ENCODE measurements around the gene GRHL1. TPM values are rescaled to one million over a fixed set of nuclear protein-coding genes. Genes with fewer than 3 reads are reported as not detected.

The GRHL1 gene
- total RNA-seq, 1 experiment from 2014 or later, result 2.5 TPM

DNA sequence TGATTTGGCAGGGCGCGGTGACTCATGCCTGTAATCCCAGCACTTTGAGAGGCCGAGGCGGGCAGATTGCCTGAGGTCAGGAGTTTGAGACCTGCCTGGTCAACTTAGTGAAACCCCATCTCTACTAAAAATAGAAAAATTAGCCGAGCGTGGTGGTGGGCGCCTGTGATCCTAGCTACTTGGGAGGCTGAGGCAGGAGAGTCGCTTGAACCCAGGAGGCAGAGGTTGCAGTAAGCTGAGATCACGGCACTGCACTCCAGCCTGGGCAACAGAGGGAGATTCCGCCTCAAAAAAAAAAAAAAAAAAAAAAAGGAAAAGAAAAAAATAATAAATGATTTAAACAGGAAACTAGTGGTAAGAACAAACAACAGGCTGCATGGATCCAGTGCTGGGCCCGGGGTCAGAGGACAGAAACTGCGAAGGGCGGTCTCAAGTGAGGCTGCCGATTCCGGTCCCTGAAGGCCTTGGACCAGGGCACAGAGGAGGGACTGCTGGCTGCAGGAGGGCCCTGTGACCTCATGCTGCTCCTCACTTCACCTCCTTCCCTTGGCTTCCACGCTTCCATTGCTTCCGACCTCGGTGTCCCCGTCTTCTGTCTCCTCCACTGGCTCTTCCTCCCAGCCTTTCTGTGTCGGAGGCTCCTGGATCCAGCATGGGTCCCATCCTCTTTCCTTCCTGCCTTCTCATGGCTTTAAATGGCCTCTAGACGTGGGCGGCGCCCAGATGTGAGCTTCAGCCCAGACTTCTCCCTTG, 2.1 kb upstream of the GRHL1 start:
- no peak overlapping the region for H3K56ac ChIP-seq (ENCODE audit: insufficient read length, low read depth, low read length)
- H4K5ac ChIP-seq (ENCODE audit: insufficient read length, low read depth, low read length), result no peak overlapping the region
- no peak overlapping the region for H3K9ac ChIP-seq (ENCODE audit: extremely low read depth, insufficient read length, low read length)
- no peak overlapping the region for H3K27ac ChIP-seq (ENCODE audit: insufficient read length, low read depth, low read length)
- Mint-ChIP-seq H3K4me1 (peaks cover 9 to 13% of the 10 kb centered on the region in 2 experiments), H3K27ac (no peak overlapping the region), H3K27me3 (ENCODE audit: low read depth) (peaks cover 73% of the 10 kb centered on the region), H3K9me3 (no peaks in the 10 kb centered on the region), H3K4me3 (peak overlapping the region; percentile 70 to 87; a peak in 3 of 5 replicates), H3K36me3 (ENCODE audit: insufficient read depth in 1 of 3, low read depth in 3 of 3) (no peaks in the 10 kb centered on the region; a peak in 2 of 7 replicates)
- H3K18ac ChIP-seq (ENCODE audit: insufficient read length, low read depth, low read length), result no peak overlapping the region
- H3K23me2 ChIP-seq (ENCODE audit: insufficient read length, low read depth, low read length, poor library complexity, severe bottlenecking), result peaks cover 6% of the 10 kb centered on the region
- no peak overlapping the region for H3K14ac ChIP-seq (ENCODE audit: insufficient read depth, low read length)
- H2AK5ac ChIP-seq (ENCODE audit: insufficient read length, low read length), result no peak overlapping the region
- H3K79me2 ChIP-seq (ENCODE audit: insufficient read depth, low read length), result no peaks in the 10 kb centered on the region
- WGBS (ENCODE audit: extremely low coverage, insufficient read length, low lambda C conversion rate), result no CpG with 5 or more reads among the region's 23 CpGs
- H4K91ac ChIP-seq (ENCODE audit: insufficient read length, low read depth, low read length), result no peak overlapping the region
- no peaks in the 10 kb centered on the region for H3K79me1 ChIP-seq (ENCODE audit: insufficient read depth, low read depth, low read length, poor library complexity, severe bottlenecking)
- no peak overlapping the region for H2AFZ ChIP-seq (ENCODE audit: low read length)
- no peak overlapping the region for H2BK120ac ChIP-seq (ENCODE audit: low read depth, low read length, poor library complexity, severe bottlenecking)
- no peak overlapping the region for H3K4ac ChIP-seq (ENCODE audit: low read depth, low read length)
- H3K4me1 ChIP-seq (ENCODE audit: insufficient read depth, low read length), result no peaks in the 10 kb centered on the region
- no peak overlapping the region for H3T11ph ChIP-seq (ENCODE audit: low read length)
- H3K9me3 ChIP-seq (ENCODE audit: control insufficient read depth, low read depth, low read length), result no peaks in the 10 kb centered on the region
- H2BK15ac ChIP-seq (ENCODE audit: low read depth, low read length), result no peak overlapping the region
- TF ChIP-seq, protein P1, sequence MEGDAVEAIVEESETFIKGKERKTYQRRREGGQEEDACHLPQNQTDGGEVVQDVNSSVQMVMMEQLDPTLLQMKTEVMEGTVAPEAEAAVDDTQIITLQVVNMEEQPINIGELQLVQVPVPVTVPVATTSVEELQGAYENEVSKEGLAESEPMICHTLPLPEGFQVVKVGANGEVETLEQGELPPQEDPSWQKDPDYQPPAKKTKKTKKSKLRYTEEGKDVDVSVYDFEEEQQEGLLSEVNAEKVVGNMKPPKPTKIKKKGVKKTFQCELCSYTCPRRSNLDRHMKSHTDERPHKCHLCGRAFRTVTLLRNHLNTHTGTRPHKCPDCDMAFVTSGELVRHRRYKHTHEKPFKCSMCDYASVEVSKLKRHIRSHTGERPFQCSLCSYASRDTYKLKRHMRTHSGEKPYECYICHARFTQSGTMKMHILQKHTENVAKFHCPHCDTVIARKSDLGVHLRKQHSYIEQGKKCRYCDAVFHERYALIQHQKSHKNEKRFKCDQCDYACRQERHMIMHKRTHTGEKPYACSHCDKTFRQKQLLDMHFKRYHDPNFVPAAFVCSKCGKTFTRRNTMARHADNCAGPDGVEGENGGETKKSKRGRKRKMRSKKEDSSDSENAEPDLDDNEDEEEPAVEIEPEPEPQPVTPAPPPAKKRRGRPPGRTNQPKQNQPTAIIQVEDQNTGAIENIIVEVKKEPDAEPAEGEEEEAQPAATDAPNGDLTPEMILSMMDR (conservative IDR thresholded peaks at IDR 0.05), result no peak
- H3K23ac ChIP-seq (ENCODE audit: insufficient read length, low read depth, low read length), result no peak overlapping the region
- no peak overlapping the region for H2BK5ac ChIP-seq (ENCODE audit: insufficient read length, low read length)
- H2BK12ac ChIP-seq (ENCODE audit: insufficient read length, low read depth, low read length), result no peak overlapping the region
- no peak overlapping the region for H4K8ac ChIP-seq (replicated peaks; ENCODE audit: insufficient read length, low read depth, low read length)
- H2BK20ac ChIP-seq (ENCODE audit: low read depth, low read length, poor library complexity, severe bottlenecking), result no peak overlapping the region
- DNase-seq, result no peak
- peaks cover 11% of the 10 kb centered on the region; the same call in 1 of the 2 replicates for H3K27me3 ChIP-seq (ENCODE audit: insufficient read depth, low read length)
- no peak overlapping the region for H3K4me2 ChIP-seq (ENCODE audit: insufficient read depth, insufficient read length, low read length)
- no peaks in the 10 kb centered on the region for H4K20me1 ChIP-seq (ENCODE audit: control insufficient read depth, insufficient read depth, insufficient read length)
